HepG2 (cell line): ENCODE measurements around the gene ZCCHC9. TPM values are rescaled to one million over a fixed set of nuclear protein-coding genes. Genes with fewer than 3 reads are reported as not detected.
A peak's percentile ranks its signal among the peaks of the same experiment; 100 is the strongest.

ENCODE experiments used
- ETV5 ChIP-seq: IDR thresholded peaks from 2 replicates; pipeline ENCODE4 v1.6.1; 2018; ENCODE audit warnings: missing biosample characterization, missing genetic modification reagents, inconsistent platforms, borderline replicate concordance
- HNRNPL ChIP-seq: fragments of 200-400 bp; formaldehyde crosslinking; IDR thresholded peaks from 2 replicates; pipeline ENCODE4 v1.6.1; 2017; ENCODE audit warnings: mild to moderate bottlenecking, low read depth, low read length
- KAT2B ChIP-seq: fragments of 150-350 bp; IDR thresholded peaks from 2 replicates; pipeline ENCODE4 v1.6.1; 2014; ENCODE audit warnings: low read depth, low read length, borderline replicate concordance
- NFIB ChIP-seq: sonication (generic); formaldehyde crosslinking; IDR thresholded peaks from 2 replicates; pipeline ENCODE4 v1.9.0; 2021; ENCODE audit warnings: missing genetic modification reagents, mild to moderate bottlenecking, borderline replicate concordance
- NR3C1 ChIP-seq: sonication (generic); formaldehyde crosslinking; IDR thresholded peaks from 2 replicates; pipeline ENCODE4 v1.4.0; 2020; ENCODE audit warnings: missing genetic modification reagents
- PRMT3 ChIP-seq: sonication (generic); formaldehyde crosslinking; IDR thresholded peaks from 2 replicates; pipeline ENCODE4 v1.8.1; 2022; ENCODE audit warnings: low read depth, mild to moderate bottlenecking, moderate library complexity, missing genetic modification reagents, borderline replicate concordance
- PRPF4 ChIP-seq: fragments of 200-400 bp; formaldehyde crosslinking; IDR thresholded peaks from 2 replicates; pipeline ENCODE4 v1.6.1; 2016; ENCODE audit warnings: low read length, low read depth; ENCODE audit not compliant: poor library complexity, severe bottlenecking
- SATB2 ChIP-seq: sonication (generic); formaldehyde crosslinking; IDR thresholded peaks from 2 replicates; pipeline ENCODE4 v1.5.0; 2020; ENCODE audit warnings: missing genetic modification reagents
- TAF15 ChIP-seq: fragments of 200-400 bp; formaldehyde crosslinking; IDR thresholded peaks from one replicate; pipeline ENCODE4 v1.6.1; 2018; ENCODE audit warnings: mild to moderate bottlenecking, low read depth, low read length; ENCODE audit not compliant: poor library complexity, severe bottlenecking
- TOE1 ChIP-seq: sonication (generic); formaldehyde crosslinking; IDR thresholded peaks from 2 replicates; pipeline ENCODE4 v1.4.0; 2020; ENCODE audit warnings: mild to moderate bottlenecking, missing genetic modification reagents
- ZNF225 ChIP-seq: sonication (generic); formaldehyde crosslinking; IDR thresholded peaks from 2 replicates; pipeline ENCODE4 v1.4.0; 2020; ENCODE audit warnings: mild to moderate bottlenecking, missing genetic modification reagents
- ZNF256 ChIP-seq: sonication (generic); formaldehyde crosslinking; conservative IDR thresholded peaks from 2 replicates; pipeline ENCODE4 v1.4.0; 2020; ENCODE audit warnings: missing genetic modification reagents
- ZNF468 ChIP-seq: sonication (generic); formaldehyde crosslinking; IDR thresholded peaks from 2 replicates; pipeline ENCODE4 v1.8.0; 2022; ENCODE audit warnings: mild to moderate bottlenecking, moderate library complexity, missing genetic modification reagents
- ZNF629 ChIP-seq: sonication (generic); formaldehyde crosslinking; conservative IDR thresholded peaks from 2 replicates; pipeline ENCODE4 v1.5.0; 2020; ENCODE audit warnings: missing genetic modification reagents
- ZNF746 ChIP-seq: sonication (generic); formaldehyde crosslinking; IDR thresholded peaks from 2 replicates; pipeline ENCODE4 v1.8.0; 2022; ENCODE audit warnings: mild to moderate bottlenecking, missing genetic modification reagents
- polyA plus RNA-seq, 8 experiments: library from polyadenylated mRNA; depleted of rRNA in 3 of 8; stranded (reverse) in 7 of 8; unstranded in 1 of 8; fragments of >200 nt; fragmentation: Illumina TruSeq in 4 of 8; extraction: Trizol in 4 of 8; gene quantifications; 2 replicates each; pipeline versions ENCODE4 v1.2.1 to v1.2.3, GENCODE V29; 2011 to 2016; ENCODE audit warnings: low read depth in 4 of 8, missing spikeins in 1 of 8, mixed read lengths in 1 of 8; ENCODE audit not compliant: insufficient read depth in 1 of 8
- total RNA-seq, 5 experiments: library from RNA; depleted of rRNA; stranded (reverse); fragments of >200 nt; fragmentation: Illumina TruSeq; extraction: Trizol; gene quantifications; 2 replicates each; pipeline ENCODE4 v1.2.3, GENCODE V29; 2016; ENCODE audit warnings: low read depth in 1 of 5
- TF ChIP-seq, protein P1 (sequence below): sonication (generic); formaldehyde crosslinking; IDR thresholded peaks from 2 replicates; pipeline ENCODE4 v1.5.0; 2020; ENCODE audit warnings: mild to moderate bottlenecking, missing genetic modification reagents
- TF ChIP-seq, protein P2 (sequence below): sonication (generic); formaldehyde crosslinking; IDR thresholded peaks from 2 replicates; pipeline ENCODE4 v1.4.0; 2020; ENCODE audit warnings: missing genetic modification reagents
- TF ChIP-seq, protein P3 (sequence below): sonication (generic); formaldehyde crosslinking; IDR thresholded peaks from 2 replicates; pipeline ENCODE4 v1.4.0; 2020; ENCODE audit warnings: low read depth, missing genetic modification reagents

The ZCCHC9 gene
- total and polyA plus RNA-seq, 2 of the 13 experiments (the other 11 are each of a cell fraction or from before 2014, with no cell fraction given), result 28.7 to 52.5 TPM

DNA sequence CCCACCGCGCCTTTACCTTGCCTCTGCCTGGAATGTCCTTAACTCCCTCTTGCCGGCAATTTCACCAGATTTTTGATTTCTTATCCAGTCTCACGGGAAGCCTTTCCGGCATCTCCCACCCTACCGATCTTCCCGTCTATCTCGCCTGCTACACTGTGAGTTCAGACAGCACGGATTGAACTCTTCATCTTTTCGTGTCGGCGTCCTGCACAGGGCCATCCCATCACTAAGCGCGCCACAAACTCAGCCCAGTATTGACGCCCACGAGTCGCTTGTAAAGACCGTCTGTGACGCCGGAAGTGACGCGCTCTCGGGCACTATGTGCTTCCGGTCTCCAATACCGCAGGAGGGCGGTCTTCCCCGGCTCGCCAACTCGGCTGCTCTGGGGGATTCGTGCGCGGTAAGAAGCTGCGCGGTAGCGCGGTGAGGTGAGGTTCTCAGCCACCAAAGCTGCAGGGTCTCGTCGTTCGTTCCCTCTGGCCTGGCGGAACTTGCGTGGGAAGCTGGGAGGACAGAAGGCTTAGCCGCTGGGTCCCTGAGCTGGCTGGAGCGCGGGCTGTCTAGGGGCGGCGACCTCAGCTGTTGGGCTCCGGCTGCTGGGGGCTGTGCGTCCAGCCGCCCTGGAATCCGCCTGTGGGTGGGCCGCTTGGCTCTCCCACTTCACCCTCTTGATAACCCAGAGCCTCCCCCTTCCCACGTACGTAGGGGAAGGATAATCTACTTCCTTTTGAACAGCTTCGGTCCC lies at the start of gene ZCCHC9 (continued):
- TF ChIP-seq ZNF256 (CRISPR knock-in tag) (no peak), TAF15 (peak; percentile 61), KAT2B (no peak), TOE1 (no peak; the same call in 1 of the 2 replicates), PRMT3 (CRISPR knock-in tag) (no peak), ZNF746 (CRISPR knock-in tag) (no peak), PRPF4 (no peak), NR3C1 (CRISPR knock-in tag) (no peak), ZNF629 (no peak; the same call in 1 of the 2 replicates), ETV5 (peak; percentile 62), ZNF468 (CRISPR knock-in tag) (no peak), SATB2 (CRISPR knock-in tag) (no peak), ZNF225 (CRISPR knock-in tag) (no peak), HNRNPL (peak; percentile 79; the same call in 1 of the 2 replicates), NFIB (CRISPR knock-in tag) (no peak)
- TF ChIP-seq, protein P1, sequence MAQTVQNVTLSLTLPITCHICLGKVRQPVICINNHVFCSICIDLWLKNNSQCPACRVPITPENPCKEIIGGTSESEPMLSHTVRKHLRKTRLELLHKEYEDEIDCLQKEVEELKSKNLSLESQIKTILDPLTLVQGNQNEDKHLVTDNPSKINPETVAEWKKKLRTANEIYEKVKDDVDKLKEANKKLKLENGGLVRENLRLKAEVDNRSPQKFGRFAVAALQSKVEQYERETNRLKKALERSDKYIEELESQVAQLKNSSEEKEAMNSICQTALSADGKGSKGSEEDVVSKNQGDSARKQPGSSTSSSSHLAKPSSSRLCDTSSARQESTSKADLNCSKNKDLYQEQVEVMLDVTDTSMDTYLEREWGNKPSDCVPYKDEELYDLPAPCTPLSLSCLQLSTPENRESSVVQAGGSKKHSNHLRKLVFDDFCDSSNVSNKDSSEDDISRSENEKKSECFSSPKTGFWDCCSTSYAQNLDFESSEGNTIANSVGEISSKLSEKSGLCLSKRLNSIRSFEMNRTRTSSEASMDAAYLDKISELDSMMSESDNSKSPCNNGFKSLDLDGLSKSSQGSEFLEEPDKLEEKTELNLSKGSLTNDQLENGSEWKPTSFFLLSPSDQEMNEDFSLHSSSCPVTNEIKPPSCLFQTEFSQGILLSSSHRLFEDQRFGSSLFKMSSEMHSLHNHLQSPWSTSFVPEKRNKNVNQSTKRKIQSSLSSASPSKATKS (CRISPR knock-in tag), result no peak
- TF ChIP-seq, protein P2, sequence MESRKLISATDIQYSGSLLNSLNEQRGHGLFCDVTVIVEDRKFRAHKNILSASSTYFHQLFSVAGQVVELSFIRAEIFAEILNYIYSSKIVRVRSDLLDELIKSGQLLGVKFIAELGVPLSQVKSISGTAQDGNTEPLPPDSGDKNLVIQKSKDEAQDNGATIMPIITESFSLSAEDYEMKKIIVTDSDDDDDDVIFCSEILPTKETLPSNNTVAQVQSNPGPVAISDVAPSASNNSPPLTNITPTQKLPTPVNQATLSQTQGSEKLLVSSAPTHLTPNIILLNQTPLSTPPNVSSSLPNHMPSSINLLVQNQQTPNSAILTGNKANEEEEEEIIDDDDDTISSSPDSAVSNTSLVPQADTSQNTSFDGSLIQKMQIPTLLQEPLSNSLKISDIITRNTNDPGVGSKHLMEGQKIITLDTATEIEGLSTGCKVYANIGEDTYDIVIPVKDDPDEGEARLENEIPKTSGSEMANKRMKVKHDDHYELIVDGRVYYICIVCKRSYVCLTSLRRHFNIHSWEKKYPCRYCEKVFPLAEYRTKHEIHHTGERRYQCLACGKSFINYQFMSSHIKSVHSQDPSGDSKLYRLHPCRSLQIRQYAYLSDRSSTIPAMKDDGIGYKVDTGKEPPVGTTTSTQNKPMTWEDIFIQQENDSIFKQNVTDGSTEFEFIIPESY, result no peak
- TF ChIP-seq, protein P3, sequence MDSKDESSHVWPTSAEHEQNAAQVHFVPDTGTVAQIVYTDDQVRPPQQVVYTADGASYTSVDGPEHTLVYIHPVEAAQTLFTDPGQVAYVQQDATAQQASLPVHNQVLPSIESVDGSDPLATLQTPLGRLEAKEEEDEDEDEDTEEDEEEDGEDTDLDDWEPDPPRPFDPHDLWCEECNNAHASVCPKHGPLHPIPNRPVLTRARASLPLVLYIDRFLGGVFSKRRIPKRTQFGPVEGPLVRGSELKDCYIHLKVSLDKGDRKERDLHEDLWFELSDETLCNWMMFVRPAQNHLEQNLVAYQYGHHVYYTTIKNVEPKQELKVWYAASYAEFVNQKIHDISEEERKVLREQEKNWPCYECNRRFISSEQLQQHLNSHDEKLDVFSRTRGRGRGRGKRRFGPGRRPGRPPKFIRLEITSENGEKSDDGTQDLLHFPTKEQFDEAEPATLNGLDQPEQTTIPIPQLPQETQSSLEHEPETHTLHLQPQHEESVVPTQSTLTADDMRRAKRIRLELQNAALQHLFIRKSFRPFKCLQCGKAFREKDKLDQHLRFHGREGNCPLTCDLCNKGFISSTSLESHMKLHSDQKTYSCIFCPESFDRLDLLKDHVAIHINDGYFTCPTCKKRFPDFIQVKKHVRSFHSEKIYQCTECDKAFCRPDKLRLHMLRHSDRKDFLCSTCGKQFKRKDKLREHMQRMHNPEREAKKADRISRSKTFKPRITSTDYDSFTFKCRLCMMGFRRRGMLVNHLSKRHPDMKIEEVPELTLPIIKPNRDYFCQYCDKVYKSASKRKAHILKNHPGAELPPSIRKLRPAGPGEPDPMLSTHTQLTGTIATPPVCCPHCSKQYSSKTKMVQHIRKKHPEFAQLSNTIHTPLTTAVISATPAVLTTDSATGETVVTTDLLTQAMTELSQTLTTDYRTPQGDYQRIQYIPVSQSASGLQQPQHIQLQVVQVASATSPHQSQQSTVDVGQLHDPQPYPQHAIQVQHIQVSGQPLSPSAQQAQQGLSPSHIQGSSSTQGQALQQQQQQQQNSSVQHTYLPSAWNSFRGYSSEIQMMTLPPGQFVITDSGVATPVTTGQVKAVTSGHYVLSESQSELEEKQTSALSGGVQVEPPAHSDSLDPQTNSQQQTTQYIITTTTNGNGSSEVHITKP (CRISPR knock-in tag), result peak; percentile 65
